ENCODE results near the gene WASHC2A. TPM values are rescaled to one million over a fixed set of nuclear protein-coding genes. Genes with fewer than 3 reads are reported as not detected.

Gene WASHC2A
- 36.7 TPM for total RNA-seq

DNA sequence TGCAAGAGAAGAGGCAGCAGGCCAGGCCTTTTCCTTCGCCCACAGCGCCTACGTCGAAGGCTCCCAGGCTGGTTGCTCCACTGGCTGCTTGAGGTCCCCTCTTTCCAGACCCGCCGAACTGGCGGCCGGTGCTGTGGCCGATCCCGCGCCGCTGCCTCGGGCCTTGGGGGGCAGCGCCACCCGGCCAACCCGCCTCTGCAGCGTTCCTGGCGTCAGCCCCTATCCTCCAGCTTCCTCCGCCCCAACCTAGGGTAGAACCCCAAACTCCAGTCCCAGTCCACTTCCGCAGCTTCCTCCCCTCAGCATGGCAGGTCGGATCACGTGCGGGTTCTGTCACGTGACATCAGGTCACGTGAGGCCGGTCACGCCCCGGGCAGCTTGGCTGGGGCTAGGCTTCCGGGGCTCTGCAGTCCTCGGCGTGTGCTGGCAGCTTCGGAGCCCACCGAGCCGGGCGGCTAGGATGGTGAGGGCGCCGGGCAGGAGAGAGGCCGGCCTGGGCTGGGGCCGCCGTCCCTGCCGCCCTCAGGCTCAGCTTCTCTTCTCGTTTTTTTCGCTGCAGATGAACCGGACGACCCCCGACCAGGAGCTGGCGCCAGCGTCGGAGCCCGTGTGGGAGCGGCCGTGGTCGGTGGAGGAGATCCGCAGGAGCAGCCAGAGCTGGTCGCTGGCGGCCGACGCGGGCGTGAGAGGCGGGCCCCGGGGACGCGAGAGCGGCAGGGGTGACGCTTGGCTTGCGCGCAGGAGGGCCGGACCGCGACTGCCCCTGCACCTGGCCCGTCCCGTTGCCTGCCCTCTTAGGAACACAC, at the start of gene WASHC2A:
TSS of gene WASHC2A (plus strand) at position 409 of the 806 bp plus-strand sequence. CDS start at position 461, 52 bp downstream.

Other genes with a start within 250 kb of the WASHC2A start
- gene PARG, start 125.9 kb upstream of the WASHC2A start, total RNA-seq, result 47.6 TPM
- gene TIMM23B, start 125.9 kb upstream of the WASHC2A start, total RNA-seq, result 22.3 TPM
- 6.7 TPM for gene AGAP6, start 79.5 kb upstream of the WASHC2A start, total RNA-seq
- gene ASAH2, start 183.6 kb downstream of the WASHC2A start, total RNA-seq, result 1.1 TPM

Data from metanephros (tissue), 1 donor.